HG02852 (cell line): ENCODE results near the gene RIMS1.

Experiments used
- ATAC-seq: cut with Tn5 transposase; IDR thresholded peaks from one replicate; pipeline ENCODE4 v1.9.1; 2021; ENCODE audit warnings: mild to moderate bottlenecking, moderate library complexity; ENCODE audit not compliant: unreplicated experiment

Gene RIMS1

DNA sequence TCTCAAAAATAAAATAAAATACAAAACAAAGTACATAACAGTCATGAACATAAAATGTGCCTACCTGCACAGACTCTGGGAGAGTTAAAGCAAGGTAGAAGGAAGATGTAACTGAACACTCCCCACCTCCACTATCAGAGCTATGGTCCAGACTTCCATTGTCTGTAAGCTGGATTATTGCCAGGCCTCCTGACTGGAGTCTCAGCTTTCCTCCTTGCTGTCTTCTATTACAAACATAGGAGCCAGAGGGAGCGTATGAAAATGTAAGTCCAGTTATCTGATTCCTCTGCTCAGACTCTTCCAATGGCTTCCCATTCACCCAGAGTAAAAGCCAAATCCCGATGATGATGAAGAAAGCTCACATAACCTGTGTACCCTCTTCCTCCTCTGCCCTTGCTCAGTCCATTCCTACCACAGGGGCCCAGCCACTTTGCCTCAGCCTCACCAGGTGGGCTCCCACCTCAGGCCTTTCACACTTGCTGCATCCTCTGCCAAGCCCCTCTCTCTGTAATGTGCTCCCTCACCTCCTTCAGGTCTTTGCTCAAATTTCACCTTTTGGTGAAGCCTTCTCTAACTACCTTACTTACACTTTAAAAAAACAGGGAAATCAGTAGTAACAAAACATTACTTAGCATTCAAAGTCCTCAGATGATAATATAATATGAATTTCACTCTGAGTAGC is 194.1 kb downstream of the RIMS1 start:
- ATAC-seq = no peak

DNA sequence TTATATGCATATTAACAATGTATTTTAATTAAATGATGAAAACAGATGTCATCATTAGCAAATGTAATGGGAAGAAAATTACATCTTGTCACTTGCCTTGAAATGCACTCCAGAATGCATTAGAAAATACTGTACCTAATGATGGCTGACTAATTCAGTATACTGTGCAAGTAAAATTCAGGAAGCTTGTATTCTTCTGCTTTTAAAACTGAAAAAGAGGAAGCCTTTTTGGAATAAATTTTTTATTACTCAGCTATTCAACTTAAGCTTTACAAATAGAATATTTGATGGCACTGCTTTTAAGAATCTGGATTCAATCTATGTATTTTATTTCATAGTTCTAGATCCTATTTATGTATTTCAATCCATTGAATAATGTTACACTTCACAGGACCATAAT is 195.5 kb downstream of the RIMS1 start:
- no peak for ATAC-seq

DNA sequence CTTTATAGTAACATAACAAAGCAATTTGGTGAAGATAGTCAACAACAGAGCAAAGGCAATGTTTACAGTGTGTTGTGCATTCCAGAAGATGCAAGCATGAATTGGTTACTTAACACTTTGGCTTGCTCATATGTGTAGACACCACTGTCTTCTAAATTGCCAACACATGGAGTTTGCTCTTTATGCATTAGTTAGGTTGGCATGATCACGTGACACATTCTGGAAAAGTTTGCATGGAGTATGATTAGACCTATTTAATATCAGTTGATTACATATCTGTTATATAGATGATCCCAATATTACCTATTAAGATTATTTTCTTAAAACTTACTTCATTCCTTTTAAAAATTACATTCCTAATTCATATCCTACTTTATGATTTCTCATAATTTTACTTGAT is 197.6 kb downstream of the RIMS1 start:
- no peak for ATAC-seq

DNA sequence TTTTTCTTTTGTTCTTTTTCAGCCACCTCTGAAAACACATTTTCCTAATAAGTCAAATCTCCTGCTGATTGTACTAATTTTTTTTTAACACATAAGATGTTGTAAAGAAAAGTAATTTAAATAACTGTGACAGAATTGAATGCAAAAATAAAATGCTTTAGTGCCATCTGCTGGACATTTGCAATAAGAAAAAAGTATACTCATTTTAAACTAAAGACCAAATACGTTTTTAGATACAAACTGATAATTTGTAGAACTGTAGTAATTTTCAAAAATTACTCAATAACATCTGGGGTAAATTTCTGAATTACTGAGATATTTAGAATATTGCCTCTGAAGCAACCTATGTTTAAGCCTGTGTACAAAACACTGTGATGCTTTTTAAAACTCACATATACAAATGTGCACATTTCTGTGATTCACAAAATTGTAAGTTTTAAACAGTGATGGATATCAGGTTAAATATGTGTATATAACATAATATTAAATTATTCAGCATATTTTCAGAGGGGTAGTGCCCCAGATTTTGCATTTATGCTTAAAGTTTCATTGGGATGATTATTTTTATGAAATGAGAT is 198.7 kb downstream of the RIMS1 start:
- ATAC-seq = no peak

DNA sequence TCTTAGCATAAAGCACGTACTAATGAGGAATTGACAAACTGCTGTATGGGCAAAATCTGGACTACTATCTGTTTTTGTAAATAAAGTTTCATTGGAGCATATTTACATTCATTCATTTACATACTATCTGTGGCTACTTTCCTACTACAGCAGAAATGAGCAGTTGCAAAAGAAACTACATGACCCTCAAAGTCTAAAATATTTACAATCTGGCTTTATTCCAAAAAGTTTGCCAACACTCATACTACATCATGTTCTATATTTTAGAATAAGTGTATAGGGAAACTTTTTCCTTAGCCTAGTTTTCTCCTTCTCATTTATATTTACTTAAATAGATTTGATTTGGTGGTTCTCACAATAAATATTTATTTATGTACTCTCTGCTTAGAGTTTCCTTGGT is 208.2 kb downstream of the RIMS1 start:
- ATAC-seq = no peak

DNA sequence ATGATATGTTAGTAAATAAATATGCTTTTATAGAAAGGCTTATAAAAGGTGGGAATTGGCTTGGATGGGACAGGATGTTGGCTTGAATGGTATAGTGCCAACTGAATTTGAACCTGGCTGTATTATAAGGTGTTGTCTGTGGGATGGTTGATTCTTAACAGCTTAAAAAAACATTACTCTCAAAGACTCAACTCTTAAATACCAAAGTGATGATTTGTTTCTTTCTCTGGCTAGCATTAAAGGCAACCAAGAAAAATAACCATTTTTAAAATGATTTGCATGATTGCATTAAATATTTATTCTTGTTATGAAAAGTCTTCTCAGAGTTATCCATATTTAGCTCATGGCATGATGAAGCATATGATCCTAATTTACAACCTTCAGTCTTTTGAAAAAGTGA is 216.2 kb downstream of the RIMS1 start:
- no peak for ATAC-seq

DNA sequence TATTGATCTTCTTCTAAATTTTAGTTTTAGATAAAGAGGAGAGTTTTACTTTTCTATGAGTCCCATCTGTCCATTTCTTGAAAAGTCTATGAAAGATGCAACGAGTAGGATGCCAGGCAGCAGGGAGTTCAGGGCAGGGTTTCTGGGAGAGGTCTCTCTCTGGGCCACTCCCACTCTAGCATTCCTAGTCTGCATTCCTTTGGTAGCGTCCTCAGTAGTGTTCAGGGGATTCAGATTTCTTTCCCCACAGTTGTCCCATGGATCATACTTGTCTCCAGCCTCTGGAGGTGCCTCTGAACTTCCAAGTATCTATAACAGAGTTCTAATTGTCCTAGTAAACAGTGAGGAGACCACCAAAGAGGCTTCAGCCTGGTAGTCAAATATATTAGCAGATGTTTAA is 225.3 kb downstream of the RIMS1 start:
- ATAC-seq = no peak

DNA sequence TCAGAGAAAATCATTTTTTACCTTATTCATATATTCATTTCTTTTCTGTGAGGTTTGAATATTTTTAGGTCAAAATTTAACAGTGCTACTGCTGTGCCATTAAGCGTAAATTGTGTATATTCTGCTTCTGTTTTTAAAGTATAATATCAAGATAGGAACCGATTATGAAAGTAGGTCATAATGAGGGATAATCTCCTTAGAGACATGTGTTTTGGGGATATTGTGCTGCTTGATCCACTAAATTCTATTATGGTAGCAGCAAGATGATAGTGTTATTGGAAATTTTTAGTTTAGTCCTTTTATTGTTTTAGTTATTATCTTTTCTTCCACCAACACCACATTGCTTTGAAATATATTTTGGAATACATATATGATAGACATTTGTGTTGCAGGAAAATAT is 244.0 kb downstream of the RIMS1 start:
- no peak for ATAC-seq

DNA sequence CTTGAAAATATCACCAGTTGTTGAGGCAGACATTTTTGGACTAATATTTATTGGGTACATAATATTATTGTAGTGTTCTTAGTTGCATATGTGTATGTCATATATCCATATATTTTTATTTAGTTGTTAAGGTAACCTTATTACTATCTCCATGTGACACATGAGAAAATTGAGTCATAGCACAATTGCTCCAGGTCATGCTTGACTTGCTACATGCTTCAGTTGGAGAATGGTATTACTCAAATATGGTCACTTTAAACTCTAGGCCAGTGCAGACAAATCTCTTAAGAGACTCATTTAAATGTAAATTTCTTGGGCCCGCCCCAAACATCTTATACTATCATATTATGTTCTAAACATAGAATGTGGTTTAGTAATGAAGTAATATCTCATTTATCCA is 246.1 kb downstream of the RIMS1 start:
- ATAC-seq = peak; percentile 65

DNA sequence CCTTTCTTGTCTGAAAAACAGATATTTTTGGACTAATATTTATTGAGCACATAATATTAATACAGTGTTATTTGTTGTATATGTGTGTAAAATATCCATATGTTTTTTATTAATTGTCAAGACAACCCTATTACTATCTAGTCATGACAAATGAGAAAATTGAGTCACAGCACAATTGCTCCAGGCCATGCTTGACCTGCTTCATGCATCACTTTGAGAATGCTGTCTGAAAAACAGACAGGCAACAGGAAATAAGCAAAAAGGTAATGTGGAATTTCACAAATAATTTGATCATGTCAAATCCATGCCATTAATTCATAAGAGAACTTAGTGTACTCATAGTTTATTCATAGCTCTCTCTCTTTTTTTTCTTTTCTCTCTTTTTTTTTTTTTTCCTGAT is 246.5 kb downstream of the RIMS1 start:
- no peak for ATAC-seq

DNA sequence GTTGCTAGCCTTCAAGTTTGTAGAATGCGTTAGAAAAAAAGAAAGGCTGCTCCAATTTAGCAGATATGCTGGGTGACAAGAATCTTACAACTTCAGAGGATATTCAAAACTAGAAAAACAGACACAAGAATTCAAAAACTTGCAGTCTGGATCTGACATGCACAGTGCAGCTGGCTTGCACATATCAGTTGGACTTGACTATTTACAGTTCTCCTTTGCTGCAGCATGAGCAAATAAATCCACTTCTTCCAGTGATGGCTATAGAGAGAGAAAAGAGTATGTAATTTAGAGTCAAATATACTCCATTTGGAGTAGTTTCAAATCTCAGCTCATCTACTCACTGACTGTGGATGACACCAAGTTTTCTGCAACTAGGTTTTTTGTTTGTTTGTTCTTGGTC is 247.0 kb downstream of the RIMS1 start:
- ATAC-seq = no peak

DNA sequence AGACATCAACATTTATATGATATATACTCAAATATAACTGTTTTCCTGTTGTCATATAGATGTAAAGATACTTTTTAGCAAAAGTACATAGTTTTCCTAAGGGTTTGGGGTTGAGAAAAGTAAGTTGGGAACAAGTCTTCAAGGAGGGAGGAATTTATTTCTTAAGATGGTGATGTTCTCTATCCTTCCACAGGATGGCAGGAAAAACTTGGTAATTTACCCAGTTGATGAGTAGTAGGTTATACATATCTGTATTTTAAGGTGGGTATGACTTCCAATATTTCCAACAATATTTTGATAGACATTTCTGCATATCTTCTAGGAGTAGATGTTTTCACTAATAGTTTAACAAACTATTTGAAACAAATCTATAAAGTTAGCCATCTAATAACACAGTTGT is 254.4 kb downstream of the RIMS1 start:
- ATAC-seq = no peak

DNA sequence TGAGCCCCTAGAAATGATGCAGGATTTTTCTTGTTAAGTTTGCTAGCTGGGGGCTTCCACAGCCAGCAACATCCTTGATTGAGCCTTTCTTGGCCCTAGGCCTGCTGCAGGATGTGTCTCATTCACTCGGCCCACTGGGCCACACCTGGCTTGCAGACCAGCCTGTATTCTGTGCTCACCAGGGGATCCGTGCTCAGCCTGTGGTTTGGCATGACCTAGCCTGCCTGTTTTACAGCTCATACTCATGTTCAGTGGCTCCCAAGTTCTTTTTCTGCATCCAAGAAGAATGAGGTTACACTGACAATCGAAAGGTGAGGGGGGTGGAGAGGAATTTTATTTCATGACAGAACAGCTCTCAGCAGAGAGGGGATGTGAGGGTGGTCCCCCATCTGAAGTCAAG is 263.4 kb downstream of the RIMS1 start:
- no peak for ATAC-seq

DNA sequence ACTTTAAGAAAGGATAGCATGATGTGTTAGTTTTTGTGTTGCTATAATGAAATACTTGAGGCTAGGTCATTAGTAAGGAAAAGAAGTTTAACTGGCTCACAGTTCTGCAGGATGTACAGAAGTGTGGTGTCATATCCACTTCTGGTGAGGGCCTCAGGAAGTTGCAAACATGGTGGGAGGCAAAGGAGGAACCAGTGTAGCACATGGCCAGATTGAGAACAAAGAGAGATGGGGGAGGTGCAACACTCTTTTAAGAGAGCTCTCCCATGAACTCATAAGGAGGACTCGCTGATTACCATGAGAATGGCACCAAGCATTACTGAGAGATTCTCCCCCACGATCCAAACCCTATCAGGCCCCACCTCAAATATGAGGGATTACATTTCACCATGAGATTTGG is 265.4 kb downstream of the RIMS1 start:
- ATAC-seq = no peak

DNA sequence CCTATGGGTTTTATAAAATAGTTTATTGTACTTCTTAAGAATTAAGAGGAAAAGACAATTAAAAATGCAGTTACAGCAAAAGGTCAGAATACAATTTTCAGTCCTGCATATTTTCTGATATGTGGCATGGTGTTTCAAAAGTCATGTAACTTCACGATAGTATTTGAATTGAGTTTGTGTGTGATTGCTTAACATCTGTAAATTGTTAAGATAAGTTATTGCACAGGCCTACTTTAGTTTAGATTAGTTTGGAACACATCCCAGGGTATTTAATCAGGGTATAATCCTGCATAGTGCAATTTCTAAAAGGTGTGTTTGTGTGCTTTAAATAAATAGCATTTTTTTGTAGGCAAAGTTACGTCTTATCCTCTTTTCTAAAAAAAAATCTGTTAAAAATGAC is 289.6 kb downstream of the RIMS1 start:
- ATAC-seq = no peak

DNA sequence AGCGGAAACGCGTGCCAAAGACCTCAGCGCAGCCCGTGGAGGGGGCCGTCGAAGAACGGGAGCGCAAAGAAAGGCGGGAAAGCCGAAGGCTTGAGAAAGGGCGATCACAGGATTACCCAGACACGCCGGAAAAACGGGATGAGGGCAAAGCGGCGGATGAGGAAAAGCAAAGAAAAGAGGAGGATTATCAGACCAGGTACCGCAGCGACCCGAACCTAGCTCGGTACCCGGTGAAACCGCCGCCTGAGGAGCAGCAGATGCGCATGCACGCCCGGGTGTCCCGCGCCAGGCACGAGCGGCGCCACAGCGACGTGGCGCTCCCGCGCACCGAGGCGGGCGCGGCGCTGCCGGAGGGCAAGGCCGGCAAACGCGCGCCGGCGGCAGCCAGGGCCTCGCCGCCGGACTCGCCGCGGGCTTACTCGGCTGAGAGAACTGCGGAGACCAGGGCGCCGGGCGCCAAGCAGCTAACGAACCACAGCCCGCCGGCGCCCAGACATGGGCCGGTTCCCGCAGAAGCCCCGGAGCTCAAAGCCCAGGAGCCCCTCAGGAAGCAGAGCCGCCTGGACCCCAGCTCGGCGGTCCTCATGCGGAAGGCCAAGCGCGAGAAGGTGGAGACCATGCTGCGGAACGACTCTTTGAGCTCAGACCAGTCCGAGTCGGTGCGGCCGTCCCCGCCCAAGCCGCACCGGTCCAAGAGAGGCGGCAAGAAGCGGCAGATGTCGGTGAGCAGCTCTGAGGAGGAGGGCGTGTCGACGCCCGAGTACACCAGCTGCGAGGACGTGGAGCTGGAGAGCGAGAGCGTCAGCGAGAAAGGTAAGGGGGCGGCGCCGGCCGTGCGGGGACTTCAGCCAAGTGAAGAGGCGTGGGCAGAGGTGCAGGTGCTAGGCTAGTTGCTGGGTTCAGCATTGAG is 296.2 kb downstream of the RIMS1 start:
- ATAC-seq = peak; percentile 77

DNA sequence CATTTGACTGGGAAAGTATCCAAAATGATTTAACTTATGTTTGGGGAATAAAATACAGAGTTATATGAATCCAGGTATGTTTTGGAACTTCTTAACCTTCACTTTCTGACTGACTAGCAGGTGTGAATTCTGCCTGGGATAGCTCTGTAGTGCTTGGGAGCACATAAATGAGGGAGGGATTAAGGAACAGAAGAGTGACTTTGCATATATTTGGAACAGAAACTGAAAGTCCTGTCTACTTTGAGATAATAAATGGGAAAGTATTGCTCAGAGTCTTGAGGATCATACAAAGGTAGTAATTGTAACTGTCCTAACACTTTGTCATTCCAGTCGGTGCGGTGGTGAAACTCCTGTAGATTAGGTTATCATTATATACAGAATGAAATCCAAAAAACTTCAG is 317.6 kb downstream of the RIMS1 start:
- ATAC-seq = no peak

DNA sequence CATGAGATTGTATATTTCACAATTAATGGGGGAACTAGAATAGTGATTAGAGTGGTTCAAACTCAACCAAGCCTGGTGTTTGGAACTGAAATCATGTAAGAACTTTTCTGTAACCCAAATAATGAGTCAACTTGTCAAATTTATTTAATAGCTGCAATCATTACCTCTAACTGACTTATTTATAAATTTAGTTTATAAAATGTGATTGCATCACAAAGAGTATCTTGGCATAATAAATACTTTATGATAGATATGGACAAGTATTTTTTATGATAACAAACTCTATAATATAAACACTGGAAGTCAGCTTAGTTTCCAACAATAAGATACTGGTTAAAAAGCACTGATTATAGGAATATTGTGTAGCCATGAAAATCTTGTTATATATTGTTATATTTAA is 319.1 kb downstream of the RIMS1 start:
- no peak for ATAC-seq

DNA sequence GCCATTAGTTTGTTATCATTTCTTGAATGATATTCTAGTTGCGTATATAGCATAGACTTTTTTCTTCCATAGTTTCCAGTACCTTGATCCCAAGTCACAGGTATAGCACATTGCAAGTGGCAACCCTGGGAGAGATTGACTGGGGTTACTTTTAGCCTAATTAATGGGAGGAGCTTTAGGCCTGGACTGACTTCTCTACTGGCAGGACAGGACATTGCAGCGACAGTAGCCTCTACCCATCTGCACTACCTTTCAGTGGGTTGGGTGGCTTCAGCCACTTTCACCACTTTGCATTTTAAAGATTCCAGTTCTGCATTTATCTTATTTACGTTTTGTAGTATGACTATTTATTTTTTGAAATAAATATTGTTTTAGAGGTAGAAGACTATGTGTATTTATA is 320.3 kb downstream of the RIMS1 start:
- no peak for ATAC-seq

DNA sequence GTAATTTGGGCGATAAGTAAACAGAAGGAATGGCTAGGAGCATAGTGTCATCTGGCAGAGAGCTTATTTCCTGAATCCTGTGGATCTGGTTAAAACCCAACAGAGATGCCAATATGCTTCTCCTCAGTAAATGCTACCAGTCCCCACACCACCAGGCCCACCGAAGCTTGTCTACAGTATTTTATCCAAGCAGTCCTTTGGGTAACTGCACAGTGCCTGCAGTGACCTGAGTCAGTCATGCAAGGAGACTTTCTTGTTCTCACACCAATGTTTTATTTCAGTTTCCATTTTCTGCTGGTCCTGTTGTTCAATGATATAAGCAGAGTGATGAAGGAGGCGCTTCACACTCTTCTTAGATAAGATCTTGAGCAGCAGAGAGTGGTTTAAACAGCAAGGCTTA is 326.3 kb downstream of the RIMS1 start:
- no peak for ATAC-seq

DNA sequence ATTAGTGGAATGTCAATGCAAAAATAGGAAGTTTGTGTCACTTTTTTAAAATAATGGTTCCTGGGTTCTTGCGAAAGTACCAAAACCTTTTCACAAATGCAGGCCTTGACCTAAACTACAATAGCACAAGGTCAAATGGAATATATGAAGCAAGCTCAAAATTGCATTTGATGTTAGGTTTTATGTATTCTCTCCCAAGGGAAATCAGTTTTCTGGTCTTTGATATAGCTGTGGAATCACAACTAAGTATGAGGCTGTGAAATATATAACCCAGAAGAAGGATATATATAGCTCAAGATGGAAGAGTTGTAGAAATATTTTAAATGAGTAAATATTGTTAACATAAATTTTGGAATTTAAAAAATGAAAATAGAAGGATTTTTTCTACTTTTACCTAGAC is 327.3 kb downstream of the RIMS1 start:
- no peak for ATAC-seq
